Ishikawa (cell line): Measurements from ENCODE around the gene MTPN.

Experiments used
- CEBPB ChIP-seq: IDR thresholded peaks from 2 replicates; pipeline ENCODE4 v1.6.1; 2012
- EGR1 ChIP-seq: IDR thresholded peaks from 2 replicates; pipeline ENCODE4 v1.6.1; 2012
- EP300 ChIP-seq: IDR thresholded peaks from 2 replicates; pipeline ENCODE4 v1.6.1; 2012; ENCODE audit warnings: borderline replicate concordance
- FOXM1 ChIP-seq: IDR thresholded peaks from 2 replicates; pipeline ENCODE4 v1.6.1; 2012; ENCODE audit warnings: low read depth, borderline replicate concordance
- NFIC ChIP-seq: IDR thresholded peaks from 2 replicates; pipeline ENCODE4 v1.6.1; 2012
- RAD21 ChIP-seq: IDR thresholded peaks from 2 replicates; pipeline ENCODE4 v1.6.1; 2012; ENCODE audit warnings: low read depth
- TAF1 ChIP-seq: IDR thresholded peaks from 2 replicates; pipeline ENCODE4 v1.6.1; 2012; ENCODE audit warnings: low read depth, mild to moderate bottlenecking
- TCF12 ChIP-seq: IDR thresholded peaks from 2 replicates; pipeline ENCODE4 v1.6.1; 2012; ENCODE audit warnings: low read depth
- YY1 ChIP-seq: IDR thresholded peaks from 2 replicates; pipeline ENCODE4 v1.6.1; 2012; ENCODE audit warnings: low read depth
- TF ChIP-seq, protein P1 (sequence below): IDR thresholded peaks from 2 replicates; pipeline ENCODE4 v1.6.1; 2012; ENCODE audit warnings: low read depth, mild to moderate bottlenecking
- TF ChIP-seq, protein P2 (sequence below): IDR thresholded peaks from 2 replicates; pipeline ENCODE4 v1.6.1; 2012
- TF ChIP-seq, protein P3 (sequence below): IDR thresholded peaks from 2 replicates; pipeline ENCODE4 v1.6.1; 2012

DNA sequence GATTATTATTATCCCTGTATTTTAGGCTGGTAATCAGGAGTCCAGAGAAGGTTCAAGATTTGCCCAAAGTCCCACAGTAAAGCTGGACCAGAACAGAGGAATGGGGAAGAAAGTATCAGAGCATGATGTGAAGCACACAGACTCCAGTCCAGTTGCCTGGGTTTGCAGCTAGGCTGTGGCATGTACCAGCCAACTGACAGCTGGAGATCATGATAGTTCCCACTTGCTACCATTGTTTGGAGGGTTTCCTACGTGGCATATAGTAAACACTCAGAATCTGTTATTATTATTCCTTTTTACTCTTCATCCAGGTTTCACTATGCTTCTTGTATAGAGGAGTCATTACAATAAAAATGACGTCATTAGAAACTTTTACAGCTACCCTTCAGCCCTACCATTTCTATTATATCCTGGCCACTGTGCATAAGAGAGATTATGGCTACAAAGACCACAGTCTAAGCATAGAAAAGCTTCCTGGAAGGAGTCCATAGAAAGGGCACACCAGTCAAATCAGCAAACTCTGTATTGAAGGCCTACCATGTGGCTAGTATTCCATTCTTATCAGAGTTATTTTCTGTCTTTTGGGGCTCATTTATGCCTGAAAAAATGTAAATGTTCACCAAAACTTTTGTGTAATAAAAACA is 66.6 kb downstream of the MTPN start:
- TF ChIP-seq, protein P1, sequence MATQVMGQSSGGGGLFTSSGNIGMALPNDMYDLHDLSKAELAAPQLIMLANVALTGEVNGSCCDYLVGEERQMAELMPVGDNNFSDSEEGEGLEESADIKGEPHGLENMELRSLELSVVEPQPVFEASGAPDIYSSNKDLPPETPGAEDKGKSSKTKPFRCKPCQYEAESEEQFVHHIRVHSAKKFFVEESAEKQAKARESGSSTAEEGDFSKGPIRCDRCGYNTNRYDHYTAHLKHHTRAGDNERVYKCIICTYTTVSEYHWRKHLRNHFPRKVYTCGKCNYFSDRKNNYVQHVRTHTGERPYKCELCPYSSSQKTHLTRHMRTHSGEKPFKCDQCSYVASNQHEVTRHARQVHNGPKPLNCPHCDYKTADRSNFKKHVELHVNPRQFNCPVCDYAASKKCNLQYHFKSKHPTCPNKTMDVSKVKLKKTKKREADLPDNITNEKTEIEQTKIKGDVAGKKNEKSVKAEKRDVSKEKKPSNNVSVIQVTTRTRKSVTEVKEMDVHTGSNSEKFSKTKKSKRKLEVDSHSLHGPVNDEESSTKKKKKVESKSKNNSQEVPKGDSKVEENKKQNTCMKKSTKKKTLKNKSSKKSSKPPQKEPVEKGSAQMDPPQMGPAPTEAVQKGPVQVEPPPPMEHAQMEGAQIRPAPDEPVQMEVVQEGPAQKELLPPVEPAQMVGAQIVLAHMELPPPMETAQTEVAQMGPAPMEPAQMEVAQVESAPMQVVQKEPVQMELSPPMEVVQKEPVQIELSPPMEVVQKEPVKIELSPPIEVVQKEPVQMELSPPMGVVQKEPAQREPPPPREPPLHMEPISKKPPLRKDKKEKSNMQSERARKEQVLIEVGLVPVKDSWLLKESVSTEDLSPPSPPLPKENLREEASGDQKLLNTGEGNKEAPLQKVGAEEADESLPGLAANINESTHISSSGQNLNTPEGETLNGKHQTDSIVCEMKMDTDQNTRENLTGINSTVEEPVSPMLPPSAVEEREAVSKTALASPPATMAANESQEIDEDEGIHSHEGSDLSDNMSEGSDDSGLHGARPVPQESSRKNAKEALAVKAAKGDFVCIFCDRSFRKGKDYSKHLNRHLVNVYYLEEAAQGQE = no peak
- TF ChIP-seq TAF1 (no peak), EP300 (no peak), RAD21 (no peak), YY1 (no peak), EGR1 (no peak), NFIC (no peak), FOXM1 (no peak), CEBPB (no peak), TCF12 (no peak)
- TF ChIP-seq, protein P2, sequence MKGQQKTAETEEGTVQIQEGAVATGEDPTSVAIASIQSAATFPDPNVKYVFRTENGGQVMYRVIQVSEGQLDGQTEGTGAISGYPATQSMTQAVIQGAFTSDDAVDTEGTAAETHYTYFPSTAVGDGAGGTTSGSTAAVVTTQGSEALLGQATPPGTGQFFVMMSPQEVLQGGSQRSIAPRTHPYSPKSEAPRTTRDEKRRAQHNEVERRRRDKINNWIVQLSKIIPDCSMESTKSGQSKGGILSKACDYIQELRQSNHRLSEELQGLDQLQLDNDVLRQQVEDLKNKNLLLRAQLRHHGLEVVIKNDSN = no peak
- TF ChIP-seq, protein P3, sequence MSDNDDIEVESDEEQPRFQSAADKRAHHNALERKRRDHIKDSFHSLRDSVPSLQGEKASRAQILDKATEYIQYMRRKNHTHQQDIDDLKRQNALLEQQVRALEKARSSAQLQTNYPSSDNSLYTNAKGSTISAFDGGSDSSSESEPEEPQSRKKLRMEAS = no peak
